Keratinocyte (primary cell): ENCODE data around the gene CACNA1C.

Source experiments
- CTCF ChIP-seq, 3 experiments: IDR thresholded peaks in 1 of 3; conservative IDR thresholded peaks in 1 of 3; optimal IDR thresholded peaks in 1 of 3; 2 replicates in 2 of 3; 3 replicates in 1 of 3; pipeline versions ENCODE3 to v1.5.1; 2011; ENCODE audit warnings: low read length in 3 of 3, mild to moderate bottlenecking in 3 of 3, moderate library complexity in 2 of 3, control low read depth in 1 of 3, inconsistent platforms in 1 of 3; ENCODE audit not compliant: insufficient read depth in 2 of 3; ENCODE audit errors: extremely low read depth in 1 of 3
- EZH2 ChIP-seq: IDR thresholded peaks from one replicate; pipeline ENCODE4 v1.6.1; 2012; ENCODE audit warnings: inconsistent platforms, mild to moderate bottlenecking, low read length, moderate library complexity

- TF ChIP-seq CTCF (optimal IDR thresholded peaks at IDR 0.05 in 1 of 3, IDR thresholded peaks at IDR 0.05 in 1 of 3, conservative IDR thresholded peaks at IDR 0.05 in 1 of 3; ENCODE audit: extremely low read depth in 1 of 3, insufficient read depth in 2 of 3, low read length in 3 of 3) (no peak), EZH2 (no peak)
Measured at GRCh38 chr12:2344476-2344875, 291.7 kb downstream of the CACNA1C start.
